Camera-type eye (tissue), 1 donor: Measurements from ENCODE around the gene RNF40. TPM values are rescaled to one million over a fixed set of nuclear protein-coding genes. Genes with fewer than 3 reads are reported as not detected.

Source experiments
- total RNA-seq: library from RNA; depleted of rRNA; stranded (reverse); fragments of >200 nt; gene quantifications from one replicate; pipeline ENCODE4 v1.2.3, GENCODE V29; 2014

The RNF40 gene
- total RNA-seq = 148 TPM

DNA sequence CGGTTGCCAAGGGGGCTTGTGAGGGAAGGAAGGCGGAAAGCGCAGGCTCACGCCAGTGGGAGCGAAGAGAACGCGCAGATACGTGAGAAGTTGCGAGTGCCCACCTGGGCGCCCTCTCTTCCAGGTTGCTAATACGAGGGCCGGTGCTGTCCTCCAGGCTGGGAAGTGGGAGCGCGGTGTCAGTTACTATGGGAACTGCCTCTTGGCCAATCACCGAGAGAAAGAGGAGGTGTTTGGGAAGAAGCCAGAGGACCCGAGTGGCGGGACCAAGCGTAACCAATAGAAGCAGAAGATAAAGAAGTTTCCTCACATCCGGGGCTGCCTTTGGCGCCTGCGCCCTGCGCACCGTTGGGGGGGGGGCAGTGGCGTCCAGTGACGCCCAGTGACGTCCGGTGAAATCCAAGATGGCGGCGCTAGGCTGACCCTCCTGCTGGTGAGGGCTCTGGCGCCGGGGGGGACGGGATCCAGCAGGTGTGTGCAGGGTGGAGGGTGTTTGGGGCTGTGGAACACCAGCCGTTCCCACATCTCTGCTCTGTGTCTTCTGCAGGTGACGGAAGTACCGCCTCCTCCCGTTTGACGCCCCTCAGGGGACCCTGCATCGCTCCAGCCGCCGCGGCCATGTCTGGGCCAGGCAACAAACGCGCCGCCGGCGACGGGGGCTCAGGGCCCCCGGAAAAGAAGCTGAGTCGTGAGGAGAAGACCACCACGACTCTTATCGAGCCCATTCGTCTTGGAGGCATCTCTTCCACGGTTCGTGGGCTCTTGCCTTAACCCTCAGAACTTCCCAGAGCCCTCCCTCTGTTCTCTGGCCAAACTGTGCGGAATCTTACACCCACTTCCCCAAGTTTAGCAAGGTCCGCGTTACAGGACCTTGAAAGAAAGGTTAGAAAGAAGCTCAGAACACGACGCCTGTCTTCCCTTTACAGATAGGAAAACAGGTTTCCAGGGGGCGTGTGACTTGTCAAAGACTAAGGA lies at the start of gene RNF40, which contains the start of gene CFAP119:
Gene RNF40 (plus strand): TSS at position 395 of the 975 bp plus-strand sequence. CDS start 224 bp downstream, at position 619.
Gene CFAP119 (minus strand): TSS at position 135 of the 975 bp plus-strand sequence. CDS start 314 bp downstream, outside the sequence.

DNA sequence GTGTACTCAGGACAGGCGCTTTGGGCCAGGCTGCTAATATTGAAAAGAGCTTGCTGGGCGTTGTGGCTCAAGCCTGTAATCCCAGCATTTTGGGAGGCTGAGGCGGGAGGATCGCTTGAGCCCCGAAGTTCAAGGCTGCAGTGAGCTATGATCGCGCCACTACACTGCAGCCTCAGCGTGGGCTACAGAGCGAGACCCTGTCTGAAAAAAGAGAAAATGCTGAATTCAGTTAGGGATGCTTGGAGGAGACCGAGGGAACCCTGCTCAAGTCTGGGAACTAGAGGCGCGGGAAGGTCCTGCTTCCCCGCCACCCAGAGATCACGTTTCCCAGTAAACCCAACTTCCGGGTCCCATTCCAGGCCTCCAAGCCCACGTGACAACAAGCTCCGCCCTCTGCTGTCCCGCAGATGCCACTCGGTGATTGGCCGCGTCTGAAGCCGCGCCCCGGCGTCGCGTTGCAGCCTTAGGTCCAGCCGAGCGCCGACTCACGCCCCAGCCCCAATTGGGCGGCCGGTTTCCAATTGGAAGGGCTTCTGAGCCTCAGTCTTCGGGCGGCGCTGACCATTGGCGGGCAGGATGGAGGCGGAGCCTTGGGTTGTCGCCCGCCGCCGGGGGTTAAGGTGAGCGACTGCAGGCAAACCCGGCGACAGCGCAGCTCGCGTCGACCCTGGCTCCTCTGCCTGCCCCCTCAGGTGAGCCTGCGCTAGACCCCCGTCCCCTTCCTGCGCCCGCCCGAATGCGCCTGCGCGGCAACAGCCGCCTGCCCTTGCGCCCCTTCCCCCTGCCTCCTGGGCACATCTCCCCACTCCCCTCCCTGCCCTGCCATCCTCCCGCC lies 14.1 kb upstream of the RNF40 start, which contains the start of gene PHKG2:
Gene PHKG2 (plus strand): TSS at position 627 of the 835 bp plus-strand sequence. CDS start 396 bp downstream, outside the sequence.

DNA sequence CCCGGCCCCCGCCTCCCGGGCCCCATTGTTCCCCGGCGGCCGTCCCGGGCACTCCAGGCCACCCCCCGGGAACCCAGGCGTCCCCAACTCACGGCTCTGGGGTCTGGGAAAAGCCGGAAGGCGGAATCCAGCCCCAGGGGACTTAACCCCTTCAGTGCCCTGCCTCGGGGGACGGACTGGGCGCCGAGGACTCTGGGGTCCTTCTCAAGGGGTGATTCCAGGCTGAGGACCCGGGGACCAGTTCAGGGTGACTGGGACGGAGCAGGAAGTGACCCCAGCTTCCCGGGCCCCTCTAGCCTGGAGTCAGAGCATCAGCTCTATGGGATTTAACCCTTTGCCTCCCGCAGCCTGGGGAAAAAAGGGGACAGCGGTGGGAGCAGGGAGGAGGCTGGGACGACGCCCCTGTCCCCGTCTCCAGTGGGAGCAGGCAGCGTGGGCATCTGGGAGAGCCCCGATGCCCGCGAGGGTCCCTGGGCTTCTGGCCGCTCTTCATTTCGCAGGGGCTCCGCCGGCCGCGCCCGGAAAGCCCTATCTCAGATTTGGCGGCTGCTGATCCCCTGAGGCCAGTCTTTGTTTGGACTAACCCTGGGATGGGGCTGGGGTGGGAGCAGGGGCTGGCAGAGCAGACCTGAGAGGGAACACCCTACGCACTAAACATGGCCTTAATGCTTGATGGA lies 25.0 kb downstream of the RNF40 start, which contains the start of gene ZNF629:
Gene ZNF629 (minus strand): TSS at position 270 of the 677 bp plus-strand sequence. CDS start 2,723 bp downstream, outside the sequence.

Other genes with a start within 250 kb of the RNF40 start
- 26.4 TPM for gene ZNF768, start 235.8 kb upstream of the RNF40 start, total RNA-seq
- 18.6 TPM for gene ZNF747, start 227.5 kb upstream of the RNF40 start, total RNA-seq
- 17.8 TPM for gene ZNF764, start 203.9 kb upstream of the RNF40 start, total RNA-seq
- gene ZNF688, start 190.6 kb upstream of the RNF40 start, total RNA-seq = 9.2 TPM
- 30.5 TPM for gene ZNF785, start 176.6 kb upstream of the RNF40 start, total RNA-seq
- gene ZNF689, start 151.9 kb upstream of the RNF40 start, total RNA-seq = 8.2 TPM
- 26.1 TPM for gene PRR14, start 111.4 kb upstream of the RNF40 start, total RNA-seq
- 30.7 TPM for gene FBRS, start 103.9 kb upstream of the RNF40 start, total RNA-seq
- 58.9 TPM for gene SRCAP, start 63.2 kb upstream of the RNF40 start, total RNA-seq
- gene PHKG2, start 13.9 kb upstream of the RNF40 start, total RNA-seq = 10.8 TPM
- 4.6 TPM for gene CFAP119, start 260 bp upstream of the RNF40 start, total RNA-seq
- gene ZNF629, start 24.9 kb downstream of the RNF40 start, total RNA-seq = 18.8 TPM
- gene BCL7C, start 131.8 kb downstream of the RNF40 start, total RNA-seq = 34.7 TPM
- 1.6 TPM for gene CTF1, start 134.3 kb downstream of the RNF40 start, total RNA-seq
- gene FBXL19, start 161.2 kb downstream of the RNF40 start, total RNA-seq = 23.4 TPM
- gene ORAI3, start 186.7 kb downstream of the RNF40 start, total RNA-seq = 17.2 TPM
- gene SETD1A, start 195.4 kb downstream of the RNF40 start, total RNA-seq = 9.0 TPM
- 8.4 TPM for gene HSD3B7, start 222.9 kb downstream of the RNF40 start, total RNA-seq
- 9.1 TPM for gene STX1B, start 248.3 kb downstream of the RNF40 start, total RNA-seq